ENCODE data around the gene SFTA2. TPM values are rescaled to one million over a fixed set of nuclear protein-coding genes. Genes with fewer than 3 reads are reported as not detected.
"Not testable (repeated sequence)": the region's sequence is repeated elsewhere in the genome, so short reads cannot be mapped to it uniquely, and the experiment has no call there.

SFTA2 gene
- polyA plus RNA-seq, 4 donors: 0.95 to 1.3 (median 1.1) TPM

DNA sequence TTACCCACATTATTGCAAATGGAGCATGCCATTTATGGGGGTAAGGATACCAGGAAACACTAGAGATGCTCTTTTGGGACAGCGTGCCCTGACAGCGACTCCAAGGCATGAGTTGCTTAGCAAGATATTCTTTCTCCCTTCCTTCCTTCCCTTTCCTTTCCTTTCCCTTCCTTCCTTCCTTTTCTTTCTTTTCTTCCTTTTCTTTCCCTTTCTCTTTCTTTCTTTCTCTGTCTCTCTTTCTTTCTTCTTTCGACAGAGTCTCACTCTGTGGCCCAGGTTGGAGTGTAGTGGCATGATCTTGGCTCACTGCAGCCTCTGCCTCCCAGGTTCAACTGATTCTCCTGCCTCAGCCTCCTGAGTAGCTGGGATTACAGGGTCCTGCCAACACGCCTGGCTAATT is 12.1 kb upstream of the SFTA2 start:
- DNase-seq (ENCODE audit: low read depth in 4 of 4, low spot score in 2 of 4): no peak

GRCh38 chr6:30942338-30943060 is 10.5 kb upstream of the SFTA2 start:
- peak; percentile 34 to 77 (median 44) for DNase-seq (ENCODE audit: low read depth in 4 of 4, low spot score in 2 of 4)

GRCh38 chr6:30940361-30940986 is 8.5 kb upstream of the SFTA2 start, which contains the start of gene MUCL3:
TSS of gene MUCL3 (plus strand) at chr6:30940973. CDS start at chr6:30941000, 27 bp downstream.
- no peak for DNase-seq (ENCODE audit: low read depth in 4 of 4, low spot score in 2 of 4)

DNA sequence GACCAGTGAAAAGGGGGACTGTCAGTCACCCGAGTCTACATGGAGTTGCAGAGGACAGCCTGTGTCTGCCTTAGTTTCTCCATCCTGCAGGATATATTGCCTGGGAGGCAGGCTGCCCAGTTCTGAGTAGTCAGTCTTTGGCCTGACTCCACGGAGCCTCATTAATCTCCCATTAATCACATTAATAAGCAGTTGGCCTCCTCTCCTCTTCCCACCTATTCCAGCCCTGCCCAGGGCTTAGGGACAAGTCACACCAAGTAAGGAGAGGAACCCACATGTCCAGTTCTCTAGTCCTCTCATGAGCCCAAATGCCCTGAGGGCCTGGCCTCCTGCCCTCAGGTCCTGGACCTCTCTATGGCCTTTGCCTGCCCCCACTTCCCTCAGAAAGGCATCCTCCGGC is 7.5 kb upstream of the SFTA2 start:
- DNase-seq (ENCODE audit: low read depth in 4 of 4, low spot score in 2 of 4): no peak

DNA sequence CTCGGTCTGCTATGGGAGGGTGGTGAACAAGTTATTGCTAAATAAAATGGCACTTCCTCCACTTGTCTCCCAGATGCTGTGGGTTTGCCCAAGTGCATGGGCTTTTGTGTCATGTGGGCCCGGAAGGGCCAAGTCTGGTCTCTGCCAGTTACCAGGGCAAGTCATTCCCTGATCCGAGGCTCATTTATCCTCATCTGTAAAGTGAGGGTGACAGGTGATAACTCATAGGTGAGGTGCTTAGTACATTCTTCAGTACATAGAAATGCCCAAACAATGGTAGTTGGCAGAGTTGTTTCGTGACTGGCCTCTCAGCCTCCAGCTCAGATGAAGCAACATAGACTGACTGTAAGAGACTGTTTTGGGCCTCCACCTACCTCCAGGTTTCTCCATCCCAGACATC is 6.8 kb upstream of the SFTA2 start:
- no peak for DNase-seq (ENCODE audit: low read depth in 4 of 4, low spot score in 2 of 4)

GRCh38 chr6:30937265-30937664 is 5.3 kb upstream of the SFTA2 start:
- no peak for DNase-seq (ENCODE audit: low read depth in 4 of 4, low spot score in 2 of 4)

- DNase-seq (ENCODE audit: low read depth in 4 of 4, low spot score in 2 of 4): no peak
Observed at GRCh38 chr6:30935018-30935417, 3.0 kb upstream of the SFTA2 start.

DNA sequence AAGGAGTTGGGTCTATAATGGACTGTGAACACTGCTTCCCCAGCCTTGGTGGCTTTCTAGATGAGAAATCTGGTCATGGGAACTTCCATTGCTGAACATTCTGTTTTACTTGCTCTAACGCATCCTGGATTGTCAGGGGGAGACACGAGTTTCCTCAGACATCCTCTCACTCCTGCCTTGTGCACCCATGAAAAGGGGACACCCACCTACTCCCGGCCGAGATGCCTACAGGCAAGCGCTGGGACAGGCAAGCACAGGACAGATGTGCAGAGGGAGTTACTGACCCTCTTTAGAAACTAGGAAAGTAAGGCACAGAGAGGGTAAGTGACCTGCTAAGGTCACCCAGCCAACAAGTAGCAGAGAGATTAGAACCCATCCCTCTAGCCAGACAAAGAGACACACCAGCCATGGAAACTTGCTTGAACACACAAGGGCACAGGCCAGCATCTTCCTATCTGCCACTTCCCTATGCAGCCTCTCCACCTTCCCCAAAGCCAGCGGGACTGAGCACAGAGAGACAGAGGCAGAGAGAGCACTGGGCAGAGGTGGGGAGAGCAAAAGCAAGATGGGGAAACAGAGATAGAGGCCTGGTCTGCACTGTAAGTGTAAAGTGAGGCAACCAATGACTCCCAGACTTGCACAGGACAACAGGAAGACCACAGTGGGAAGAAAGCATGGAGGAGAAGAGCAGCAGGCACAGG is 845 bp upstream of the SFTA2 start:
- DNase-seq (ENCODE audit: low read depth in 4 of 4, low spot score in 2 of 4): no peak

- DNase-seq (ENCODE audit: low read depth in 4 of 4, low spot score in 2 of 4): no peak
Observed at GRCh38 chr6:30931272-30931671, 698 bp downstream of the SFTA2 start.

DNA sequence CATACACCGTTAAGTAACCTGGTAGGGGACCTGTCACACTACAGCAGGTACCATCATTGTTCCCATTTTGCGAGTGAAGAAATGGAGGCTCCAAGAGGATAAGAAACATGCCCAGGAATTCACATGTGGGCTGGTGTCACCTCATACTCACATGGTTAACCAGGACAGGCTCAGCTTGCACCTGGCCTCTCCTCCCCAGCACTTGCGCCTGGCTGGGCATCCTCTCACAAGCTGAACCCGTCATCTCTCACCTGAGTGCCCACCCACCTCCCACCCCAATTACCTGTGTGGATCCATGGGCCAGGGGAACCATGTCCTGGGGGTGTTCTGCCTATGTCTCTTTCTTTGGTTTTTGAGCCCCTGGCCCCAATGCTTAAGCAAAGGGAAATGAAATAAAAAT is 1.5 kb downstream of the SFTA2 start:
- no peak for DNase-seq (ENCODE audit: low read depth in 4 of 4, low spot score in 2 of 4)

DNA sequence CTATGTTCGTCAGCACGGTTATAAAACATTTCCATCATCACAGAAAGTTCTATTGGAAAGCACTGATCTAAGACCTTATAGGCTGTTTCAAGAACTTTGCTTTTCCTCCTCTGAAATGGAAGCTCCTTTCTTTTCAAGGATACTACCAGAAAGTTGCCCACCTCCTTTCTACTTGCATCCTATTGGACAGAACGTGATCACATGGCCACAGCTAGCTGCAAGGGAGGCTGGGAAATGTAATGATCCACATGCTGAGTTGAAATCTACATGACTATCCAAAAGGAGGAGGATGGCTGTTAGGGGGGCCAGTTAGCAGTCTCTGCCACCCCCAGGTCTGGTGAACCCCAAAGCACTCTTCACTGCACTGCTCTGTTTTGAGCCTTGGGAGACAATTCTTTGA is 3.3 kb downstream of the SFTA2 start:
- no peak for DNase-seq (ENCODE audit: low read depth in 4 of 4, low spot score in 2 of 4)

DNA sequence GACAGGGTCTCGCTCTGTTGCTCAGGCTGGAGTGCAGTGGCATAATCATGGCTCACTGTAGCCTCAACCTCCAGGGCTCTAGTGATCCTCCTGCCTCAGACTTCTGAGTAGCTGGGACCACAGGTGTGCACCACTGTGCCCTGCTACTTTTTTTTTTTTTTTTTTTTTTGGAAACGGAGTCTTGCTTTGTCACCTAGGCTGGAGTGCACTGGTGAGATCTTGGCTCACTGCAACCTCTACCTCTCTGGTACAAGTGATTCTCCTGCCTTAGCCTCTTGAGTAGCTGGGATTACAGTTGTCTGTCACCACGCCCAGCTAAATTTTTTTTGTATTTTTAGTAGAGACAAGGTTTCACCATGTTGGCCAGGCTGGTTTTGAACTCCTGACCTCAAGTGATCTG is 4.9 kb downstream of the SFTA2 start:
- DNase-seq (ENCODE audit: low read depth in 4 of 4, low spot score in 2 of 4): not testable (repeated sequence)

DNA sequence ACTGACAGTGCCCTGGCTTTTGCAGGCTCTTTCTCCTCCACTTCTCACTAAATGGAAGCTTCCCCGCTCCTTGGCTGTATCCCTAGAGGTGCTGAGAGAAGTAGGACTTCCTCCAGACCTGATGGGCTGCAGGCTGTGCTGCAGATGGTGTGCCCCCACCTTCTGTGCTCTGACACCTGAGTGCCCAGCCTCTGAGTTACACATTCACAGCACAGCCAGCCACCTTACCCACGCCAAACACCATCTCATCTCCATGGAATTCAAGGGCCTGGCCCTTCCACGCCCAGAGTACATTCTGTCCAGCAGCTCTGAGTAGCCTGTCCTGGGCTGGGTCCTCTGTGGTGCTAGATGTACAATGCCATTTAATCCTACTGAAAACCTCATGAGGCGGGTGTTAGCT is 5.3 kb downstream of the SFTA2 start:
- DNase-seq (ENCODE audit: low read depth in 4 of 4, low spot score in 2 of 4): no peak

GRCh38 chr6:30924040-30924627 is 7.8 kb downstream of the SFTA2 start:
- not testable (repeated sequence) for DNase-seq (ENCODE audit: low read depth in 4 of 4, low spot score in 2 of 4)

DNA sequence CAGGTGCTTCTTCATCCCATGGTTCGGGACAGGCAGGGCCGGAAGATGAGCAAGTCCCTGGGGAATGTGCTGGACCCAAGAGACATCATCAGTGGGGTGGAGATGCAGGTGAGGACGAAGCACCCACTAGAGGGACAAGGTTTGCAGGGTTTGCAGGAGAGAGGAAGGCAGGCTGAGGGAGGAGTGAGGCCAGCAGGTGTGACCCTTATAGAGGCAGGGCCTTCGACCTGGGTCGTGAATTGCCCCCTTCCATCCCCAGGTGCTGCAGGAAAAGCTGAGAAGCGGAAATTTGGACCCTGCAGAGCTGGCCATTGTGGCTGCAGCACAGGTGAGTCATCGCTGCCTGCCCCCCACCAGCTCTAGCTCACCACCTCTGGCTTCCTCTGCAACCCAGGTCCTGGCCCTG is 9.5 kb downstream of the SFTA2 start:
- no peak for DNase-seq (ENCODE audit: low read depth in 4 of 4, low spot score in 2 of 4)

GRCh38 chr6:30918670-30919069 is 13.3 kb downstream of the SFTA2 start:
- DNase-seq (ENCODE audit: low read depth in 4 of 4, low spot score in 2 of 4): no peak

DNA sequence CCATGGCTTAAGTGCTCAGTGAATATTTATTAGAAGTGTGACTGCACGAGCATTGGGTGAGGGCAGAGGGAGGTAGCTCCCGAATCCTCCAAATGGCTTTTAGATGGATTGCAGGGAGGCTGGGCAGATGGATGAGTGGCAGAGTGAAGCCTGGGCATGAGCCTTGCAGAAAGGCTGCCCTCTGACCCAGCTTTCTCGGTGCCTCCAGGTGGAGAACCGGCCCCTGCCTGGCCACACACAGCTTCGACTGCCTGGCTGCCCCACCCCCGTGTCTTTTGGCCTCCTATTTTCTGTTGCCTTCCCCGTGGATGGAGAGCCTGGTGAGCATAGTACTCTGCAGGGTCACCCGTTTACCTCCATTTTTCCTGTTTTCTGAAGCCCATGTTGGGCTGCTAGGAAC is 14.5 kb downstream of the SFTA2 start:
- DNase-seq (ENCODE audit: low read depth in 4 of 4, low spot score in 2 of 4): no peak

- DNase-seq (ENCODE audit: low read depth in 4 of 4, low spot score in 2 of 4): no peak
Observed at GRCh38 chr6:30917041-30917440, 14.9 kb downstream of the SFTA2 start.

GRCh38 chr6:30915591-30915946 is 16.4 kb downstream of the SFTA2 start:
- DNase-seq (ENCODE audit: low read depth in 4 of 4, low spot score in 2 of 4): peak; percentile 39 to 72 (median 54)

GRCh38 chr6:30914854-30915590 is 16.9 kb downstream of the SFTA2 start:
- DNase-seq (ENCODE audit: low read depth in 4 of 4, low spot score in 2 of 4): no peak
